ENCODE measurements around the gene HIBCH. TPM values are rescaled to one million over a fixed set of nuclear protein-coding genes. Genes with fewer than 3 reads are reported as not detected.
A peak's percentile ranks its signal among the peaks of the same experiment; 100 is the strongest.

Gene HIBCH
- total RNA-seq, 1 donor from 2014 or later = 39.3 TPM

DNA sequence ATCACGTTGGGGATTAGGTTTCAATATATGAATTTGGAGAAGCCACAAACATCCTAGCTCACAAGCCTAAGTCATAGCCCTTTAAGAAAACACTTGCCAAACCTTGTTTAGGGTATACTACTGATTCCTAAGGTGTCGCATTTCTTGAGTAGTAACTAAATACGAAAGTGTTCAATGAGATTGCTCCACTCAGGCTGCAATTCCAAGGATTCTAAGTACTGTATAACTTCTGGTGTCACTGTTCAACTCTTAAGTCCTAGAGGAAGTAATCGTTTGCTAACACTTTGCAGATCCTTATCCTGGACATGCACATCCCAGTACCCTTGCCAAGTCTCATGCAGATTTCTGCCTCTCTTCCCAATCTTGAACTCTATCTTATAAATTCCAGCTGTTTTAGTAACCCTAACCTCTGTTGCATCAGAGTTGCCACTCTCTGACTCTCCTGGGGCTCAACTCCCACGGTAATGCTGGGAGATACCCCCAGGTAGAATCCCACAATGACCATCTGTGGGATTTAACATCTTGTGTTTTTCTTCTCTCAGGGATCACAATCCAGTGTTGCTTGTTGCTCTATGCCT is 122.4 kb downstream of the HIBCH start:
- no peak for DNase-seq (ENCODE audit: low spot score)

DNA sequence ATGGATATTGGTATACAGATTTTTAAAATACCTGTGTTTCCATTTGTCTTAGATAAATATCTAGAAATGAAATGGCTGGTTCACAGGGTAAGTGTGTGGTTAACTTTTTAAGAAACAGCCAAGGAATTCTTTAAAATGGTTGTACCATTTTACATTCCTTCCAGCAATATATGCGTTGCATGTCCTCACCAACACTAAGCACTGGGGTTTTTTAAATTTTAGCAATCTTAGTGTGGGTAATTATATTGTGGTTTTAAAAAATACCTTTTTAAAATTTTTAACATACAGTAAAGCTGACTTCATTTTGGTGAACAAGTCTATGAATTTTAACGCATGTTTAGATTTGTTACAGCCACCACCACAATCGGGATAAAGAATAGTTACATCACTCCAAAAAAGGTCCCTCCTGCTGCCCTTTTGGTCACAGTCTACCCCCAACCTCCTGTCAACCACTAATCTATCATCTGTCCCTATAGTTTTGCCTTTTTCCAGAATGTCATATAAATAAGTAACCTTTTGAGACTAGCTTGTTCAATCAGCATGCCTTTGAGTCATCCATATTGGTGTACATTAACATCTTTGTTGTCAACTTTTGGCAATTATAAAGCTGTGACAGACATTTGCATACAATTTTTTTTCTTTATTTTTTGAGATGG is 129.0 kb downstream of the HIBCH start:
- no peak for DNase-seq (ENCODE audit: low spot score)

DNA sequence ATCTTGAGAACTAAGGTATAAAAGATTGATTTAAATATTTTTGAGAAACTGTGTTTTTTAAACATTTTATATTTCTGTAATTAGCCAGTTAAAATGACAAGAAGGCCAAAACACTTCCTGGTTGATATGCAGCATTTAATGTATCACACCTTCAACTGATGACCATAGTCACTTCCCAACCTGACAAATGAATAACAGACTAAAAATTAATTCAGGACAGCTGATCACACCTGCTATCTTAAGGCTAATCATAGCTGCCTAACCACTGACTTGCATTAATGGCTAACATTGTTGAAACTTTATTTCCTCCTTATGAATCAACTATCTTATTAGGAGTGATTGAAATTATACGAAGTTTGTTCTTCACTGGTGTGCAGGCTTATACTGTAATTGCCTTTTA is 131.3 kb downstream of the HIBCH start:
- no peak for DNase-seq (ENCODE audit: low spot score)

DNA sequence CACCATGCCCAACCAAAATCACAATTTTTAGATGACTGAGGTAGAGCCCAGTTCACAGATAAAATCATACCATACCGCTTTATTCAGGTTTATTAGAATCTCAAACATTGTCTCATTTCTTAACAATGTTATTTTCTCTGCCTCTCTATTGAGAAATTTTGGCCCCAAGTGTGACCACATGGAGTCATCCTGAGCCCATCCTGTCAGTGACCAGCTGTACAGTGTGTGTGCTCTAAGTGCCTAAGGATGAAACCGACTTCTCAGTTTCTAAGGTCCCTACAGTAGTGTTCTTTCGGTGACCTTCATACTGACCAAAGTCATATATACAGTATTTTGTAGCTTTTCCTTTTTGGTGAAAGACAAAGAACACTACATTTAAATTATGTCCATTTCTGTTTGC is 133.4 kb downstream of the HIBCH start:
- no peak for DNase-seq (ENCODE audit: low spot score)

DNA sequence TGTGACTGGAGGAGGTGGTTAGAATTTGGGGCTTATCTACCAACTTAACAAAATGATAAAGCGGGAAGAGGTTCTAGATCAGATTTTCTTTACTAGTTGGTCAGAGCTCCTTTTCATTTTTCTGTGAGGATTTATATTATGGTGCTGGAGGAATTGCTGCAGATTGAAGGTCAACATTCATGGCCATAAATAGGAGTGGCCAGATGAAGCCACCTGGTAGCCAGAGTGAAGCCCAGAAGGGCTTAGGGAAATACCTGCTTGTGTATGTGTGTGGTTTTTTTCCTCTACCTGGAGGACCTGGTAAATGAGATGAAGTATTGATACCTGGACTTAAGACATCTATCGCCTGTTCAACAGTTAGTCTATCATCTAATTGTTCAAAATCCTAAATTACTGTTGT is 134.2 kb downstream of the HIBCH start:
- DNase-seq (ENCODE audit: low spot score) = no peak

DNA sequence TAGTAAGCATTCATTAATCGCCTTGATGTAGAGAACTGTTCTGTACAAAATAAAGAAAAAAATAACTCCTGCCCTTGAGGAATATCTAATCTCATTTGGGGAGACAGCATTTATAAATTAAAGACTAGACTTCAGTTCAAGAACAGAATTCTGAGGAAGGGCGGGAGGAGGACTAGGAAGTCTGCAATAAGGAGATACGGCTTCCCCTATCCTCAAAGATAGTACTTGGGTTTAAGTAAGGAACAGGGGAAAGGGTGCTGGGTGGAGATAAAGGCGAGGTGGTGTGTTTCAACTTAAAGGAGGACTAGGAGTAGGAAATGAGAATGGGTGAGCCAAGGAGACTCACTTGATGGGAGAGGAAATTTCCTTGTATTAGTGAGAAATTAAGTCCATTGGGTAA is 135.2 kb downstream of the HIBCH start:
- no peak for DNase-seq (ENCODE audit: low spot score)

DNA sequence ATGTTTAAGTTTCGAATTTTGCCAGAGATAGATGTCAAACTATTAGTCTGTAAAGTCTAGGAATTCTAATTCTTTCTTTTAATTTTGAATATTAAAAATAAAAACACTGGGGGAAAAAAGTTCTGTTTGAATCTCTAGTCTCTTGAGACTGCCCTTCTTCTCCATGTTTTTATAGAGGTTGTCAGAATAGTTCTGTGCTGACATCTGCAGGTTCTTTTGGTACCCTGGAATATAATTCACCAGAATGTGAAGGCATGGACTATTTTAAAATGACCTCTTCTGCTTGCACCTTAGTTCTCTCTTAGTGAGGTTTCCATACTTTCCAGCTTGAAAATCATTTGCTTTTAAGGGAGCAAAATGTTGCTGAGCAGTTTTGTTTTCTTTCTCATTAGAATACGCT is 136.1 kb downstream of the HIBCH start:
- no peak for DNase-seq (ENCODE audit: low spot score)

DNA sequence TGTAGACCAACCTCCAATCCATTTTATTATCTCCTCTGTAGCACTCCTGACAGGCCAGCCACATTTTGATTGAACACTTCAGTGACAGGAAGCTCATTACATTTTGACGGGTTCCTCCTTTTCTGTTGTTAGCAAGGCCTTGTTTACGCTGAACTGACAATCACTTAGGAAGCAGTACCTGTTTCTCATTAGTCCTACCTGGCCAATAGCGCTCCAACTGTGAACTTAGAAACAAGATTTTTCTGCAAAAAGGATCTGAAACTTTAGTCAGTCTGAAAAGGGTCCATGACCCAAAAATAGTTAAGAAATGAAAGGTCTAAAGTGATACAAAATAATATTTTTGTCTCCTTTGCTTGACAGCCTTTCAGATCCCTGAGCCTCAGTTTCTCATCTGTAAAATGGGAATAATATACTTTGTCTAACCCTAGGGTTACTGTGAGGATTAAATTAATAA is 137.5 kb downstream of the HIBCH start:
- DNase-seq (ENCODE audit: low spot score) = no peak

DNA sequence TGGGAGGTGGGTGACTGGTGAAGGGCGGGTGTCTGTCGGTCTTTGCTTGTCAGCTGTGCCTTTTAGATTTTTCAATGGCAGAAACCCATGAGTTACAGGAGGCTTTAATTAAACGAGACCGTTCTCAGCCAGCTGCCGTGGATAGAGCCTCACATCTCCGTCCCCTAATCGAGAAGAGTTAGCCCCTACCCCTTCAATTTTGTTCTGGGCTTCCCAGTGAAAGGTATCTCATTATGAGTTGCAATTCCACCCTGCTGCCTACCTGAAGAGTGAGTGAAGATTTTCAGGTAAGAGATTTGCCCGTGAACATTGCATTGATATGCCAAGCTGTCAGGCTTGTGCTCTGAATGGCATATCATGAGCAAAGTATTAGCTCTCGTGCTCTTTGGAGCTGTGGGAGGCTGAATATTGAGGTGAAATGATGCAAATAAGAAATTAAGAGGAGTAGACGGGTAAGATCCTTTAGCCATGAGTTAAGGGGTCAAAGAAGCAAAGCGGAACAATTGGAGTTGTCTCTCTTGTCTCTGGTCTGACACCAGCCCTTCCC is 138.4 kb downstream of the HIBCH start:
- no peak for DNase-seq (ENCODE audit: low spot score)

DNA sequence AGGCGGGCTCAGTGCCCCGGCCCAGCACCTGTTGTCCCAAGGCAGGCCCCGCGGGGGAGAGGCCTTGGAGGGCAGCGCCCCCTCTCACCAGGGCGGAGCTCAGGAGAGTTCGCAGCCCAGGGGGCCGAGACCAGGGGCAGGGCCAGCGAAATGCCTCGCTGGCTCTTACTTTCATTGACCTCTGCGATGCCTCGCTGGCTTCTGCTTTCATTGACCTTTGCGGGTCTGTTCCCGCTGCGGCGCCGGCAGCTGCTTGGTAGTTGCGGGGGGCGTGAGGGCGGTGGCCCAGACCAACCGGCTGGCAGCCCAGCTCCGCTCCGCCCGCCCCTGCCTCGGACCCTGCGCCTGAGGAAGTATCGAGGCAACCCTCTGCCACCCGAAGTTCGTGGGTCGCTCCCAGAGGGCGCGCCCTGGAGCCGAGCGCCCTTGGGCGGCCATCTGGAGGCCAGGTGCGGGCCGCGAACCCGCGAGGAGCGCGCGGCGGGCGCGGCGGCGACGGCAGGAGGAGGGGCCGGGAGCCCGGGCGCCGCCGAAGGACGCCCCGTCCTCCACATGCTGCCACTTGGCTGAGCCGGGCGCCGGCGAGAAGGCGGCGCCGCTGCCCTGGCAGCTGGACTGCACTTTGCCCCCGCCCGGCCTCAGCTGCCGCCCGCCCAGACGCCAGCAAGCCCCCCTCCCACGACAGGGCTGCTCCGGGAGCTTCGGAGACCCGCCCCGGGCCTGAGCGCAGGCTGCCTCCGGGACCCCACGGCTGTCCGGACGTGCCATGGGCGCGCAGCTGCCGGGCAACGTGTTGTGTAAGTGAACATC is 139.1 kb downstream of the HIBCH start:
- peak; percentile 90 for DNase-seq (ENCODE audit: low spot score)

DNA sequence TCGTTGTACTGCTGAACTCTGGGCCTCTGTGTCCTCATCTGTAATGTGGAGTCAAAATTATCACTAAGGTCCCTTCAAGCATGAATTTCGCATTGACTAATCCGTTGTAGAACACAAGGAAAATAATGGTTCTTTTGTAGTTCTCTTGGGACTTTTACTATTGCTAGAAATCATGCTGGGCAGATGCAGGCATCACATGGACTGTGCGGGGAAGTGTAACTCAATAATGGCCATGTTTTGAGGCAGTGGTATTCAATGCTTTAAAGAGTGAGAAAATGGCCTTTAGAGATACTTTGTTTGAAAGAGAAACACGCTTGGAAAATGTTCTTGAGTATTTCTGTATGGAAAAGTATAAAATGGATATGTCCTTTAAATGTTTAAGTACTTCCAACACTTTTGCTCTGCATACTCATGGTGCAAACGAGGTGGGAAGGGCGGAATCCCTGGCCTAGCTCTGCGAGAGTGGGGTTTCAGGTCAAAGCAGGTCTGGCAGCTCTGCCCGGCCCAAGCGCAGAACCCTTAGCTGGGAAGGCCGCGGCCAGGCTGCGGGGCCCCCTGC is 139.8 kb downstream of the HIBCH start:
- no peak for DNase-seq (ENCODE audit: low spot score)

DNA sequence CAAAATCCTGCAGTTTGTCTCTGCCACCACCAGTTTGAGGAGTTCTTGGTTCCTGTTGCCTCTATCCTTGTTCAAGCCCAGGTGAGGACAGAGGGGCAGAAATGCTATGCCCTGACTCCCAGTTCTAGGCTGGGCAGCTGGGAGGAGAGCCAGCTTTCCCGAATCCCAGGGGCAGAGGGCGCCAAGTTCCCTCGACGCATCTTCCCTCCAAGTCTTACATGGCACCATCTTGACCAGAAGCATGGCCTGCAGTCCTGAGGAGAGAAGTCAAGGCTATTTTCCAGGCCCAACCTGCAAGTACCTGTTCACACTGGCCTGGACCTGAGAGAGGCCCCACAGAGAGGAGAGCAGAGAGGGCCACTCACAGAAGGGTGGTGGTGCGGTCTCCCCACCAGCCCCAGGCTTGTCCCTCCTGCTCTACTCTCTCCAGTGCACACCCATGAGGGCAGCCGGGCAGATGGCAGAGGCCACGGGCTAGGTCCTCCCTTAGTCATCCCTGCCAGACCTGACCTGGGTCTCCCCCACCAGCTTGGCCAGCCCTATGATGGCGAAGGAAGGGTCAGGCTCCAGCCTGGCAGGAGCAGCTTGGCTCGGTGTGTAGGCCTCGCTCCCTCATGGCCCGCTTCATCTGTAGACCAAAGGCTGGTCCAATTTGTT is 141.4 kb downstream of the HIBCH start:
- DNase-seq (ENCODE audit: low spot score) = peak; percentile 62

DNA sequence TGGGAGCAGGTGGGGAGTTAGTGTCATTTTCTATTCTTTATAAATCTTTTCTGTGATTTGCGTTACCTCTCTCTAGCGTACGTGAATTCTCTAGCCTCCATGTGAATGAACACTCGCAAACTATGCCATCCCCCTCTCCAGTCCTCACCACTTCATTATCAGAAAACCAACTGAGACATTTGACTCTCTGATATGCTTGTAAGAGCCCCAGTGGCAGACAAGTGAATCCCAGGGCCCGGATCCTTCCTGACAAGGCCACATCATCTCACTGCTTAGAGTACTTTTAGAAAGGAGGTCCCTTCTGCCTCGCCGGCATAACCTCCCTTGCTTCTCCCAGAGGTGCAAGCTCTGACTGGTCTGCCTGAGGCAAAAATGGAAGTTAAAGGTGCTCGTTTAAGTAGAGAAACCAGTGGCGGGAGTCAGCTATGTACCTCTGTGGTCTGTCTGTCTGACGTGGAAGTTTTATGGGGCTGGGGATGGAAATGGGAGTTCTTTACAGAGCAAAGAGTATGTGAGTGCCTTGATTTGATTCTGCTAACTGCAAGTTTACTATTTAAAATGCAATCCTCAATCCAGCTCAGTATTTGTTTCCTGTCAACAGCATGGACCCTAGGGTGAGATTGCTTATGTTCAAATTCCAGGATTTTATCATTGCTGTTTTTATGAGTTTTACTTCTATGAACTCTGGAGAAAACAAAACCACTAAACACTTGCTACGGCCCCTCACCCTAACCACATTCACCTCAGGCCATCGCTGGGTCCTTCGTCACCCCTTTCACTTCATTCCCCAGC is 142.2 kb downstream of the HIBCH start:
- DNase-seq (ENCODE audit: low spot score) = no peak

DNA sequence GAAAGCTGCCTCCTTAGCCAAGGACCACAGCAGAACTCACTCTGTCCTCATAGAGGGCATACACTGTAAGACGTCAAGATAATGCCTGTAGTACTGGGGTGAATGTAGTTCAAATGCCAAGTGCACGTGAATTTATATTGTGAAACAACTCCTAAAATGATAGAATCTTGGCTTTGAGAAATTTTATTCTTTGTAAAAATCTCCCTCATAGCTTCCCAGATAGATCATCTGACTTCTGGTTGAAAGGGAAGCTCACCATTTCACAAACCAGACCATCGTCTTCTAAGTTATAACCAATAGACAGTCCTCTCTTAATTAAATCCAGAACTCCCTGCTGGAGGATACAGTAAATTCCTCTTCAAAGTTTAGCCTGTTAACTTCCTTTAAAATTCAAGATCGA is 146.2 kb downstream of the HIBCH start:
- no peak for DNase-seq (ENCODE audit: low spot score)

DNA sequence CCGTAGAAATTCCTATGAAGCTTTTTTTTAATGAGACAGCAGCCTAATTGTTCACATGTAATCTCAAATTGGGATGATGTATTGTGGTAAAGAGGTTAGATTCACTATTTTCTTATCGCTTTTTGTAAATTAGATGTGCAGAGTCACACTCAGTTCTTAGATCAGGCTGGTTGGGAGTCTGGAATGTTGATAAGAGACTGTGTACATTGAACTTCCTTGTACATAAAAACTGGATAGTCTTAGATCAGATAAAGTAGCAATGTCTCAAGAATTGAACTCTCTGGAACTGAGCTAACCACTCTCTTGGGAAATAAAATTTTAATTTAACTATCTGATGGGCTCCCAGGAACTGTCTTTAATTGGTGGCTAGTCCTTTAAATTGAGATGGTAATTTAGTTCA is 149.0 kb downstream of the HIBCH start:
- no peak for DNase-seq (ENCODE audit: low spot score)

DNA sequence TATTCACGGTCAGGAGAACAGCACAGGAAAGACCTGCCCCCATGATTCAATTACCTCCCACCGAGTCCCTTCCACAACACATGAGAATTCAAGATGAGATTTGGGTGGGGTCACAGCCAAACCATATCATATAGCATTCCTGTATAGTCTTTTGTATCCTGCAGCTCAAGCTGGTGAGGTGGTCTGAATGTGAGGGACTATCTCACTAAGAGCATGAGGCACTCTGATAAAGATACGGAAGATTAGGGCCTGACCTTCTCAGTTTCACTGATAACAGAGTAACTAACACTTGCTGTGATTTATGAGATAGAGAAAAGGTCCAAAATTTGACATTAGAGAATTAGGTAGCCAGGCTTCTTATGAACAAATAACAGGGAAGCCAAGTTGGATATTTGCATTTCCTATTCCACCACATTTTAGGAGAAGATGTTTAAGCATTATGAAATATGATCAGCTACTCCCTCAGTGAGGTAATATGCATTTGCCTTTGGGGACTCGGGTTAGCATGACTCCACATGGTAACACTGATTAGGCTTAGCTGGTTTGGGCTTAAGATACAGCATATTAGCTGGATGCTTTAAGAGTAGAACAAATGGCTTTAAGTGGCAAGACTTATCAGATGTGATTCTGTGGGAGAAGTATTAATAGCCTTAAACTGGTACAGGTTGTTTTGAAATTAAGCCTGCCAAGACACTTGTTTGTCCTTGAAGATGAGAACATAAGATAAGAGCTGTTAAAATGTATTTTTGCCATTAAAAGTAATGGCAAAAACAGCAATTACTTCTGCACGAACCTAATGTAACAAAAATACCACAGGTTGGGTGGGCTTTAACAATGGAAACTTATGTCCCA is 150.2 kb downstream of the HIBCH start:
- no peak for DNase-seq (ENCODE audit: low spot score)

DNA sequence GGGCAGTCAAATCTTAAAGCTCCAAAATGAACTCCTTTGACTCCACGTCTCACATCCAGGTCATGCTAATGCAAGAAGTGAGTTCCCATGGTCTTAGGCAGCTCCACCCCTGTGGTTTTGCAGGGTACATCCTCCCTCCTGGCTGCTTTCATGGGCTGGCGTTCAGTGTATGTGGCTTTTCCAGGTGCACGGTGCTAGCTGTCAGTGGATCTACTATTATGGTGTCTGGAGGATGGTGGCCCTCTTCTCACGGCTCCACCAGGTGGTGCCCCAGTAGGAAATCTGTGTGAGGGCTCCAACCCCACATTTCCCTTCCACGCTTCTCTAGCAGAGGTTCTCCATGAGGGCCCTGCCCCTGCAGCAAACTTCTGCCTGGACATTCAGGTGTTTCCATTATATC is 151.9 kb downstream of the HIBCH start:
- DNase-seq (ENCODE audit: low spot score) = no peak

DNA sequence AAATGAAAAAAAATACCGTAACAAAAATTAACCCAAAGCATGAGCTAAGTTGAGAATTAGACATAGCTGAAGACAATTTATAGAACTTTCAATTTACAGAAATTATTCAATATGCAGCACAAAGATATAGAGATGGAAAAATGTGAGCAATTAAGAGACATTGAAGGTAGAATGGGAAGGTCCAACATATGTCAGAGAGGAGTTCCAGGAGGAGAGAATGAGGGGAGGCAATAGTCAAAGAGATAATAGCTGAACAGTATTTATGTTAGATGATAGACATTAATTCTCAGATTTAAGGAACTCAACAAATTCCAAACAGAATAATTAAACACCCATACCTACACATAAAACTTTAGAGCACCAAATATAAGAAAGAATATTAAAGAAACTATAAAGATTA is 154.1 kb downstream of the HIBCH start:
- no peak for DNase-seq (ENCODE audit: low spot score)

DNA sequence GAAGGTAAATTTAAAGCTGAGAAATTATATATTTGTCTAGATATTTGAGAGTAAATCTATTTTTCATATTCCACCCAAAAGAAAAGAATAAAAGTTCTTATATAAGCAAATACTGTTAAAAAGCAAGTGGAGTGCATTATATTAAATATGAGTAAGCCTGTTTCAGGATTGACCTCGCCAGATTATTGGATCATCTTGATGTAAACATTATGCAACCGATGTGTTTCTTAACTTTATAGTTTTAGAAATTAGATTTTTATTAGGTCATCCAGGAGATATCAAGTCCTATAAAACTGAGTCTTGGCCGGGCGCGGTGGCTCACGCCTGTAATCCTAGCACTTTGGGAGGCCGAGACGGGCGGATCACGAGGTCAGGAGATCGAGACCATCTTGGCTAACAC is 156.8 kb downstream of the HIBCH start:
- DNase-seq (ENCODE audit: low spot score) = no peak

DNA sequence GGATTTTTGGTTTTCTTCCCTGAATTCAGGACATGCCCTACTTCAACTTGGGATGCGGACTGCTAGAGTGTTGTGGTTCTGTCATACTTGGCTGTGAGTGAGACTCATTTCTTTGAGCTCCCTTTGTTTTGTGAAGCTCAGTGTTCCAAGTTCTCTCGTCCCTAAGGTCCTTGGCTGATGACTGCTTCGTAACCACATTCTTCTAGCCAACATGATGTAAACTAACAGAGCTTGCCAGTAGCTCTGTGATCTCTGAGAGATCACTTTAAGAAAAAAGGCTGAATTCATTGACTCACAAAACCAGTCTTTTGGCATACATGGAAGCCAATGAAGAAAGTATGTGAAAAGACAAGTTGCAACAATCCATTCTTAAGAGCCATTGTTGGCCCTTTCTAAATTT is 160.2 kb downstream of the HIBCH start:
- no peak for DNase-seq (ENCODE audit: low spot score)
